Esophagus squamous epithelium (tissue), 4 donors: Measurements from ENCODE around the gene DALRD3.
A peak's percentile ranks its signal among the peaks of the same experiment; 100 is the strongest.

Source experiments
- POLR2A ChIP-seq, 4 donors: fragments of 450-650 bp; IDR thresholded peaks; one replicate each; pipeline ENCODE4 v1.6.1; 2017; ENCODE audit warnings: antibody characterized with exemption in 4 of 4, mild to moderate bottlenecking in 4 of 4, moderate library complexity in 3 of 4
- TF ChIP-seq, protein P1 (sequence below), 6 experiments: fragments of 450-650 bp in 4 of 6; fragments of 200-600 bp in 2 of 6; sonication (generic) in 2 of 6; IDR thresholded peaks; one replicate each; pipeline ENCODE4 v1.5.1; 2016 to 2019; ENCODE audit warnings: antibody characterized with exemption in 6 of 6, mild to moderate bottlenecking in 4 of 6, moderate library complexity in 4 of 6

DNA sequence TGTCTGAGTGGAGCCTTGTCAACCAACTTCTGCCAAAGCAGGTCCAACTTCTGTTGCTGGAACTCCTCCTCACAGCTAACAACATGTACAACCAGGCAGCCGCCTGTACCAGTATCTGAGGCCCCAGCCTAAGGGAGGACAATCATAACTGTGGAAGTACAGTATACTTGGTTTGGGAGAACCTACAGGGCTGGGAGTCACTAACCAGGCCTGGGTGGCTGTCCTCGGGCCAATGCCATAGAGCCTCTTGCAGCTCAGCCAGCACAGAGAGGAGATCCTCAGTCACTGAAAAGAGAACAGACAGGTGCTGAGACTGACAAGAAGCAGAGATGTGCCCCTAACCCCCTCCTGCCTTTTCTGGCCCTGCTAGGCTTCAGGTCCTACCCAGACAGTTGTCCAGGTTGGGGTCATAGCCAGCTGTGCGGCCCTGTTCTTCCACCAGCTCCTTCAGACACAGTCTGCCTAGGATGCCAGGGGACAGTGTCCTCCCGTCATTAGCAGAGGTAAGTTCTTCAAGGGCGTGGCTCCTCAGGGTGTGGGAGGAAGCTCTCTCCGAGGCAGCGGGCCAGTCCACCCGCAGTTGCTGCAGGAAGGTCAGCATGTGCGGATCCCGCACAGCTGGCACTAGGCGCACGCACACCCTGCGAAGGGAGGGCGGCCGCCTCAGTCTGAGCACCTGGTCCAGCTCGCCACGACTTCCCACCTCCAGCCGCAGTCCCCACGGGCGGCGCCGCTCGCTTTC lies 980 bp downstream of the DALRD3 start:
- TF ChIP-seq, protein P1, sequence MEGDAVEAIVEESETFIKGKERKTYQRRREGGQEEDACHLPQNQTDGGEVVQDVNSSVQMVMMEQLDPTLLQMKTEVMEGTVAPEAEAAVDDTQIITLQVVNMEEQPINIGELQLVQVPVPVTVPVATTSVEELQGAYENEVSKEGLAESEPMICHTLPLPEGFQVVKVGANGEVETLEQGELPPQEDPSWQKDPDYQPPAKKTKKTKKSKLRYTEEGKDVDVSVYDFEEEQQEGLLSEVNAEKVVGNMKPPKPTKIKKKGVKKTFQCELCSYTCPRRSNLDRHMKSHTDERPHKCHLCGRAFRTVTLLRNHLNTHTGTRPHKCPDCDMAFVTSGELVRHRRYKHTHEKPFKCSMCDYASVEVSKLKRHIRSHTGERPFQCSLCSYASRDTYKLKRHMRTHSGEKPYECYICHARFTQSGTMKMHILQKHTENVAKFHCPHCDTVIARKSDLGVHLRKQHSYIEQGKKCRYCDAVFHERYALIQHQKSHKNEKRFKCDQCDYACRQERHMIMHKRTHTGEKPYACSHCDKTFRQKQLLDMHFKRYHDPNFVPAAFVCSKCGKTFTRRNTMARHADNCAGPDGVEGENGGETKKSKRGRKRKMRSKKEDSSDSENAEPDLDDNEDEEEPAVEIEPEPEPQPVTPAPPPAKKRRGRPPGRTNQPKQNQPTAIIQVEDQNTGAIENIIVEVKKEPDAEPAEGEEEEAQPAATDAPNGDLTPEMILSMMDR (IDR thresholded peaks at IDR 0.05): no peak
- peak in 1 of 4 donors; percentile 4 for TF ChIP-seq POLR2A (IDR thresholded peaks at IDR 0.05)
